ENCODE results near the gene CBX8. TPM values are rescaled to one million over a fixed set of nuclear protein-coding genes. Genes with fewer than 3 reads are reported as not detected.

The CBX8 gene
- total RNA-seq, 2 experiments from 2014 or later: 5.3 to 6.5 TPM

DNA sequence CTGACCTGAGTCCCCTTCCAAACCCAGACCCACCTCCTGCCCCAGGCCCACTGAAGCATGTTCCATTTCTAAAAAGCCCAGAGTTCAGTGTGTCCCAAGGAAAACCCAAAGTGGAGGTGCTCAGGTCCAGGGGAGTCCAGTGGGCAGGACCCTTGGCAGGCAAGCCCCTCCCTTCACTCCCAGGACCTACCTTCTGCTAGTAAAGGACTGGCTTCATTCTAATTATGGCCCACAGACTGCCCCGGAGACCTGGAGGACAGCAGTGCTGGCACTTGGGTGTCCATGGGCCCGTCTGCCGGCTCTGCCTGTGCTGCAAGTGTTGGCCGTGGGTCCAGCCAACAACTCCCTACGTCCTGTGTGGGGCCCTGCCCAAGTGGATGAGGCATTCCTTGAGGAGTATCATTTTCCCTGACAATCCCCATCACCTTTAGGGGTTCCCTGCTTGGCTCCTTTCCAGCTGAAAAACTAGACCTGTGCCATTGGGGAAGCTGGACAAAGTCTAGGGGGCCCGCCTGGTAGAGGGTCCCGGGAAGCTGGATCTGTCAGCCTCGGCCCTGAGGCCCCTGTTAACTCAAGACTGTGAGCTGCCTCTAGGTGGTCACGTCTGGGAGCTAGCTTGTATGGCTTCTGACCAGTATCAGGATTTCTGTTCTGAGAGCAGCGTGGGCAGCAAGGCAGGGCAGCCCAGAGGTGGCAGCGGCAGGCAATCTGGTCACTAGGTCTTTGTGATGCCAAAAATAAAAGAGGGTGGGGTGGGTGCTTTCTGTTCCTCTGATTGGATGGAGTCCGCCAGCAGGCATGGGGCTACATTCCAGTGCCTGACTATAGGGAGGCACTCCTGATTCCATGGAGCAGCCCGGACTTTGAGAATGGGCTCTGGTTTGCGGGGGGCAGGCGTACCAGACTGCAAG is 10.7 kb downstream of the CBX8 start:
- H3K9me3 Mint-ChIP-seq: no peaks in the 10 kb centered on the region
- no peaks in the 10 kb centered on the region for H3K36me3 ChIP-seq (ENCODE audit: insufficient read depth, low read length)
- POLR2A ChIA-PET: no interaction called here
- ATAC-seq (ENCODE audit: poor library complexity) (no peak), DNase-seq (no peak)
- H3K4me1 ChIP-seq (ENCODE audit: insufficient read depth, low read length): peaks cover 24% of the 10 kb centered on the region
- no peak overlapping the region for H3K4me3 Mint-ChIP-seq
- peaks cover 0 to 30% of the 10 kb centered on the region in 2 experiments for H3K9me3 ChIP-seq (ENCODE audit: control insufficient read depth in 1 of 2, insufficient read depth in 1 of 2, low read length in 2 of 2)
- intact Hi-C loops (cut with DNase I, micrococcal nuclease): no loop called here
- peaks cover 75% of the 10 kb centered on the region for H3K27me3 Mint-ChIP-seq
- CTCF ChIA-PET: no interaction called here
- H3K27ac Mint-ChIP-seq: no peak overlapping the region
- no peak overlapping the region for H3K4me3 ChIP-seq (ENCODE audit: low read length)
- peaks cover 68 to 79% of the 10 kb centered on the region in 2 experiments for H3K27me3 ChIP-seq (ENCODE audit: control insufficient read depth in 1 of 2, insufficient read depth in 2 of 2, low read length in 2 of 2)
- TF ChIP-seq, protein P1, sequence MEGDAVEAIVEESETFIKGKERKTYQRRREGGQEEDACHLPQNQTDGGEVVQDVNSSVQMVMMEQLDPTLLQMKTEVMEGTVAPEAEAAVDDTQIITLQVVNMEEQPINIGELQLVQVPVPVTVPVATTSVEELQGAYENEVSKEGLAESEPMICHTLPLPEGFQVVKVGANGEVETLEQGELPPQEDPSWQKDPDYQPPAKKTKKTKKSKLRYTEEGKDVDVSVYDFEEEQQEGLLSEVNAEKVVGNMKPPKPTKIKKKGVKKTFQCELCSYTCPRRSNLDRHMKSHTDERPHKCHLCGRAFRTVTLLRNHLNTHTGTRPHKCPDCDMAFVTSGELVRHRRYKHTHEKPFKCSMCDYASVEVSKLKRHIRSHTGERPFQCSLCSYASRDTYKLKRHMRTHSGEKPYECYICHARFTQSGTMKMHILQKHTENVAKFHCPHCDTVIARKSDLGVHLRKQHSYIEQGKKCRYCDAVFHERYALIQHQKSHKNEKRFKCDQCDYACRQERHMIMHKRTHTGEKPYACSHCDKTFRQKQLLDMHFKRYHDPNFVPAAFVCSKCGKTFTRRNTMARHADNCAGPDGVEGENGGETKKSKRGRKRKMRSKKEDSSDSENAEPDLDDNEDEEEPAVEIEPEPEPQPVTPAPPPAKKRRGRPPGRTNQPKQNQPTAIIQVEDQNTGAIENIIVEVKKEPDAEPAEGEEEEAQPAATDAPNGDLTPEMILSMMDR (IDR thresholded peaks at IDR 0.05): no peak
- peaks cover 8% of the 10 kb centered on the region for H3K4me1 Mint-ChIP-seq (ENCODE audit: low read depth)
- no peak overlapping the region for H3K27ac ChIP-seq (ENCODE audit: low read depth in 1 of 2, low read length in 2 of 2)
- no peaks in the 10 kb centered on the region for H3K36me3 Mint-ChIP-seq (ENCODE audit: low read depth)

DNA sequence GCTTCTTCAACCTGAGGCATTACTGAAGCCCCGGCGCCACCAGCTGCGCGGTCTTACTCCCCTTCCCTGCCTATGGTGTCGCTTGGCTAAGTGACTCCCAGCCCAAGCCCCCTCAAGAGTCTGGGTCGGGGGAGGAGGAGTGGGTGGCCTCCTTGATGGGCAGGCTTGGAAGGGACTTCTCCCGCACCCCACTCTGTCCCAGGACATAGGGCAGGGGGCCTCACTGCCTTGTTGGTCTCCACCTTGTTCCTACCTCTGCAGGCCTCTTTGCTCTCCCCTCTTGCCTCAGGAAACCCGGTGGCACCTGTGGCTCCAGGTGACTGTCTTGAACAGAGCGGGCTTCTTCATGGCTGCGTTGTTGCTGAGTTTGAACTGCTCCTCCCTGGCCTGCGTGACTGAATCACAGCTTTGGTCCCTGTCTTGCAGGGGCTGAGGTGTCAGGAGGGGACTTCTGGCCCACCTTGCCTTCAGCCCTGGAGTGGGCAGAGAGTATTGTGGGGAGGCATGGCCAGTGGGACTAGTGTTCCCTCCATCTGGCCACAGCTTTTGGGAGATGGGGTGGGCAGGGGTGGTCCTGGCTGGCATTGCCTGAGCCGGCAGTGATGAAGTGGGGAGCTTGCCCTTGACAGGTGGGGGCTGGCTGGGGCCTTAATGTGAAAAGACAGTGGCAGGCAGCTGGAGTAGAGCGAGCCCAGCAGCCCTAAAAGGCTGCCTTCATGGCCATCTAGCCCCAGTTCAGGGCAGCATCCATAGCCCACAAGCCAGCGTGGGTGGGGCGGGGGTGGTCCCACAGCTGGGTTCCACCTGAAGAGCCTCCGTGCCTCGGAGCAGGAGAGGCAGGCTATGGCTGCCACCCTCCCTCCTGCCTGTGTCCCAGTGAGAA is 11.6 kb downstream of the CBX8 start:
- H3K27me3 ChIP-seq (ENCODE audit: control insufficient read depth in 1 of 2, insufficient read depth in 2 of 2, low read length in 2 of 2): peaks cover 68 to 73% of the 10 kb centered on the region in 2 experiments
- CTCF ChIA-PET: no interaction called here
- no peaks in the 10 kb centered on the region for H3K36me3 Mint-ChIP-seq (ENCODE audit: low read depth)

DNA sequence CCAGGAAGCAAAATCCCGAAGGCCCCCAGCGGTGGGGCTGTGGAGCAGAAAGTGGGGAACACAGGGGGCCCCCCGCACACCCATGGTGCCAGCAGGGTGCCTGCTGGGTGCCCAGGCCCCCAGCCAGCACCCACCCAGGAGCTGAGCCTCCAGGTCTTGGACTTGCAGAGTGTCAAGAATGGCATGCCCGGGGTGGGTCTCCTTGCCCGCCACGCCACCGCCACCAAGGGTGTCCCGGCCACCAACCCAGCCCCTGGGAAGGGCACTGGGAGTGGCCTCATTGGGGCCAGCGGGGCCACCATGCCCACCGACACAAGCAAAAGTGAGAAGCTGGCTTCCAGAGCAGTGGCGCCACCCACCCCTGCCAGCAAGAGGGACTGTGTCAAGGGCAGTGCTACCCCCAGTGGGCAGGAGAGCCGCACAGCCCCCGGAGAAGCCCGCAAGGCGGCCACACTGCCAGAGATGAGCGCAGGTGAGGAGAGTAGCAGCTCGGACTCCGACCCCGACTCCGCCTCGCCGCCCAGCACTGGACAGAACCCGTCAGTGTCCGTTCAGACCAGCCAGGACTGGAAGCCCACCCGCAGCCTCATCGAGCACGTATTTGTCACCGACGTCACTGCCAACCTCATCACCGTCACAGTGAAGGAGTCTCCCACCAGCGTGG is 12.4 kb downstream of the CBX8 start:
- Histone ChIP-seq H3K36me3 (ENCODE audit: insufficient read depth, low read length) (no peaks in the 10 kb centered on the region), H3K4me3 (ENCODE audit: low read length) (no peak overlapping the region), H3K27me3 (ENCODE audit: control insufficient read depth in 1 of 2, insufficient read depth in 2 of 2, low read length in 2 of 2) (peaks cover 68 to 73% of the 10 kb centered on the region in 2 experiments), H3K9me3 (ENCODE audit: control insufficient read depth in 1 of 2, insufficient read depth in 1 of 2, low read length in 2 of 2) (peaks cover 0 to 18% of the 10 kb centered on the region in 2 experiments), H3K27ac (ENCODE audit: low read depth in 1 of 2, low read length in 2 of 2) (no peak overlapping the region), H3K4me1 (ENCODE audit: insufficient read depth, low read length) (peaks cover 8% of the 10 kb centered on the region)
- Mint-ChIP-seq H3K27ac (no peak overlapping the region), H3K9me3 (no peaks in the 10 kb centered on the region), H3K36me3 (ENCODE audit: low read depth) (no peaks in the 10 kb centered on the region), H3K4me1 (ENCODE audit: low read depth) (peaks cover 9% of the 10 kb centered on the region), H3K4me3 (no peak overlapping the region), H3K27me3 (peaks cover 82% of the 10 kb centered on the region)
- DNase-seq: no peak
- CTCF ChIA-PET: no interaction called here
- POLR2A ChIA-PET: no interaction called here
- intact Hi-C loops (cut with DNase I, micrococcal nuclease): no loop called here
- TF ChIP-seq, protein P1 (IDR thresholded peaks at IDR 0.05): no peak
- no peak for ATAC-seq (ENCODE audit: poor library complexity)

More for the DNA sequence above, 11.6 kb downstream of the CBX8 start:
- Mint-ChIP-seq H3K27ac (no peak overlapping the region), H3K9me3 (no peaks in the 10 kb centered on the region), H3K4me1 (ENCODE audit: low read depth) (peaks cover 9% of the 10 kb centered on the region), H3K27me3 (peaks cover 78% of the 10 kb centered on the region), H3K4me3 (no peak overlapping the region)
- no peak for DNase-seq
- Histone ChIP-seq H3K9me3 (ENCODE audit: control insufficient read depth in 1 of 2, insufficient read depth in 1 of 2, low read length in 2 of 2) (peaks cover 0 to 21% of the 10 kb centered on the region in 2 experiments), H3K27ac (ENCODE audit: low read depth in 1 of 2, low read length in 2 of 2) (no peak overlapping the region), H3K4me1 (ENCODE audit: insufficient read depth, low read length) (peaks cover 15% of the 10 kb centered on the region), H3K36me3 (ENCODE audit: insufficient read depth, low read length) (no peaks in the 10 kb centered on the region), H3K4me3 (ENCODE audit: low read length) (no peak overlapping the region)
- ATAC-seq (ENCODE audit: poor library complexity): no peak
- POLR2A ChIA-PET: no interaction called here
- intact Hi-C loops (cut with DNase I, micrococcal nuclease): no loop called here
- TF ChIP-seq, protein P1 (IDR thresholded peaks at IDR 0.05): no peak
